ENCODE results near the gene RHOT1.

DNA sequence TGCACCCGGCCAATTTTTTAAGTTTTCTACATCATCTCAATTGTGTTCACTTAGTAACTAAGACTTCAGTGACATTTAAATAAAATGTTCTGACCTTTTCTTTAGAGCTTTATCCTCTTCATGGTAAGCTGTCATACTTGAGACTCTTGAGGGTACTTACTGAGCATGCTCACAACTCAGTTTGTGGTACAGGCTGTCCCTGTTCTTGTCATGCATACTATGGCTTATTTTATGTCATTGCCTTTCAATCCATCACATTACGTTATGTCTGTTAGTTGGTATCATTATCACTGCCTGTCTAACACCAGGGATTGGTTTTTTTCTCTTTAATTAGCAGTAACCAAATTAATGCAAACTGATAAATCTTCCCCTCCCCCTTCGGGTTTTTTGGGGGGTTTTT is 81.4 kb downstream of the RHOT1 start:
- no peak for TF ChIP-seq ARNT (IDR thresholded peaks at IDR 0.05)
- TF ChIP-seq BHLHE40 (IDR thresholded peaks at IDR 0.05; ENCODE audit: borderline replicate concordance) = no peak
- TF ChIP-seq, protein P1, sequence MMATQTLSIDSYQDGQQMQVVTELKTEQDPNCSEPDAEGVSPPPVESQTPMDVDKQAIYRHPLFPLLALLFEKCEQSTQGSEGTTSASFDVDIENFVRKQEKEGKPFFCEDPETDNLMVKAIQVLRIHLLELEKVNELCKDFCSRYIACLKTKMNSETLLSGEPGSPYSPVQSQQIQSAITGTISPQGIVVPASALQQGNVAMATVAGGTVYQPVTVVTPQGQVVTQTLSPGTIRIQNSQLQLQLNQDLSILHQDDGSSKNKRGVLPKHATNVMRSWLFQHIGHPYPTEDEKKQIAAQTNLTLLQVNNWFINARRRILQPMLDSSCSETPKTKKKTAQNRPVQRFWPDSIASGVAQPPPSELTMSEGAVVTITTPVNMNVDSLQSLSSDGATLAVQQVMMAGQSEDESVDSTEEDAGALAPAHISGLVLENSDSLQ (IDR thresholded peaks at IDR 0.05) = no peak
- no peak for TF ChIP-seq HDGF (IDR thresholded peaks at IDR 0.05; ENCODE audit: borderline replicate concordance)
- TF ChIP-seq SP1 (IDR thresholded peaks at IDR 0.05) = no peak
- TF ChIP-seq FOXA1 (IDR thresholded peaks at IDR 0.05) = no peak
- TF ChIP-seq ELF4 (IDR thresholded peaks at IDR 0.05) = no peak
- no peak for TF ChIP-seq SUZ12 (IDR thresholded peaks at IDR 0.05)
